Gastrocnemius medialis (tissue), 4 donors: ENCODE measurements around the gene PAM16. TPM values are rescaled to one million over a fixed set of nuclear protein-coding genes. Genes with fewer than 3 reads are reported as not detected.

ENCODE experiments used
- ATAC-seq, 2 donors: fragments of 150-250 bp; one replicate each; pipeline ENCODE4 v1.9.1; 2016
- DNase-seq, 2 donors: peaks; one replicate each; pipeline ENCODE4 v3.0.0-alpha.2; 2019
- H3K27ac ChIP-seq, 4 donors: fragments of 200-600 bp; sonication (generic); 1 replicate in 1 of 4; 2 replicates in 3 of 4; pipeline ENCODE4 v1.5.1; 2016 to 2018; ENCODE audit warnings: mild to moderate bottlenecking in 2 of 4, moderate library complexity in 1 of 4
- H3K27me3 ChIP-seq, 3 donors: fragments of 200-600 bp; sonication (generic) in 2 of 3; 1 replicate in 1 of 3; 2 replicates in 2 of 3; pipeline versions ENCODE4 v1.5.1 to v1.6.0; 2016 to 2019; ENCODE audit warnings: mild to moderate bottlenecking in 1 of 3, moderate library complexity in 1 of 3
- H3K36me3 ChIP-seq, 2 donors: fragments of 200-600 bp; sonication (generic) in 1 of 2; one replicate each; pipeline ENCODE4 v1.5.1; 2017 to 2018
- H3K4me1 ChIP-seq, 2 donors: fragments of 200-600 bp; sonication (generic) in 1 of 2; one replicate each; pipeline ENCODE4 v1.5.1; 2016 to 2017; ENCODE audit warnings: mild to moderate bottlenecking in 2 of 2
- H3K4me3 ChIP-seq, 4 donors: fragments of 200-600 bp; sonication (generic) in 3 of 4; 1 replicate in 1 of 4; 2 replicates in 3 of 4; pipeline ENCODE4 v1.5.1; 2016 to 2019; ENCODE audit warnings: mild to moderate bottlenecking in 2 of 4
- H3K9me3 ChIP-seq, 3 donors: fragments of 200-600 bp; sonication (generic) in 2 of 3; 1 replicate in 1 of 3; 2 replicates in 2 of 3; pipeline ENCODE4 v1.5.1; 2016 to 2019
- CTCF ChIP-seq, 5 experiments: fragments of 450-650 bp in 3 of 5; fragments of 200-600 bp in 2 of 5; sonication (generic) in 2 of 5; IDR thresholded peaks in 4 of 5; conservative IDR thresholded peaks in 1 of 5; 1 replicate in 4 of 5; 2 replicates in 1 of 5; pipeline ENCODE4 v1.5.1; 2016 to 2019; ENCODE audit warnings: antibody characterized with exemption in 5 of 5, mild to moderate bottlenecking in 3 of 5, moderate library complexity in 3 of 5
- POLR2A ChIP-seq, 2 donors: fragments of 450-650 bp; IDR thresholded peaks; one replicate each; pipeline ENCODE4 v1.6.1; 2017; ENCODE audit warnings: antibody characterized with exemption in 2 of 2, mild to moderate bottlenecking in 2 of 2, moderate library complexity in 2 of 2
- in situ Hi-C, 4 donors: fragments of 200-750 bp; cut with MboI; loops; one replicate each; pipeline versions ENCODE4 v1.15.0 to v1.8.0; 2017; ENCODE audit warnings: low sequenced_read_pairs in 4 of 4
- intact Hi-C: fragments of 100-400 bp; cut with DNase I; formaldehyde crosslinking; loops from one replicate; pipeline ENCODE4 v1.15.1; 2023; ENCODE audit warnings: low total_unique reads
- total RNA-seq, 4 donors: library from RNA; depleted of rRNA; stranded (reverse); fragments of >200 nt; gene quantifications; one replicate each; pipeline versions ENCODE4 v1.1.0 to v1.2.3, GENCODE V29; 2016

Gene PAM16
- total RNA-seq, 4 donors from 2014 or later = 112 to 174 (median 132) TPM

GRCh38 chr16:4380119-4381063 lies 29.3 kb upstream of the PAM16 start:
- no peaks in the 10 kb centered on the region for H3K36me3 ChIP-seq
- intact Hi-C loops (no loop called here), in situ Hi-C loops (no loop called here)
- ATAC-seq (no peak), DNase-seq (no peak)
- TF ChIP-seq POLR2A (IDR thresholded peaks at IDR 0.05) (no peak), CTCF (IDR thresholded peaks at IDR 0.05 in 4 of 5, conservative IDR thresholded peaks at IDR 0.05 in 1 of 5) (no peak)
- H3K4me1 ChIP-seq = peaks cover 21 to 45% of the 10 kb centered on the region in 2 donors
- no peaks in the 10 kb centered on the region for H3K9me3 ChIP-seq
- H3K4me3 ChIP-seq = no peak overlapping the region
- peak overlapping the region in 3 of 4 donors; percentile 37 to 60 (median 55) for H3K27ac ChIP-seq
- no peaks in the 10 kb centered on the region for H3K27me3 ChIP-seq

- H3K27ac ChIP-seq = peak overlapping the region; percentile 47 to 84 (median 78)
- no peaks in the 10 kb centered on the region for H3K36me3 ChIP-seq
- peaks cover 29 to 45% of the 10 kb centered on the region in 2 donors for H3K4me1 ChIP-seq
- in situ Hi-C loops (no loop called here), intact Hi-C loops (no loop called here)
- no peak overlapping the region for H3K4me3 ChIP-seq
- no peaks in the 10 kb centered on the region for H3K9me3 ChIP-seq
- no peak for TF ChIP-seq POLR2A (IDR thresholded peaks at IDR 0.05)
- TF ChIP-seq CTCF (IDR thresholded peaks at IDR 0.05 in 4 of 5, conservative IDR thresholded peaks at IDR 0.05 in 1 of 5) = no peak
- DNase-seq (no peak), ATAC-seq (no peak)
- H3K27me3 ChIP-seq = no peaks in the 10 kb centered on the region
Measured at GRCh38 chr16:4378999-4379690, 28.0 kb upstream of the PAM16 start.

GRCh38 chr16:4378161-4378666 lies 27.1 kb upstream of the PAM16 start:
- DNase-seq (peak in 1 of 2 donors; percentile 57), ATAC-seq (no peak)
- Histone ChIP-seq H3K27me3 (no peaks in the 10 kb centered on the region), H3K9me3 (no peaks in the 10 kb centered on the region), H3K4me1 (peaks cover 29 to 50% of the 10 kb centered on the region in 2 donors), H3K4me3 (no peak overlapping the region), H3K36me3 (no peaks in the 10 kb centered on the region), H3K27ac (peak overlapping the region; percentile 73 to 84 (median 82))
- intact Hi-C loops = no loop called here
- in situ Hi-C loops = no loop called here
- TF ChIP-seq CTCF (IDR thresholded peaks at IDR 0.05 in 4 of 5, conservative IDR thresholded peaks at IDR 0.05 in 1 of 5) = no peak
- TF ChIP-seq POLR2A (IDR thresholded peaks at IDR 0.05) = no peak

GRCh38 chr16:4377573-4378154 lies 26.5 kb upstream of the PAM16 start:
- DNase-seq = no peak
- TF ChIP-seq CTCF (IDR thresholded peaks at IDR 0.05 in 4 of 5, conservative IDR thresholded peaks at IDR 0.05 in 1 of 5) (no peak), POLR2A (IDR thresholded peaks at IDR 0.05) (no peak)
- intact Hi-C loops (no loop called here), in situ Hi-C loops (no loop called here)
- no peaks in the 10 kb centered on the region for H3K9me3 ChIP-seq
- H3K27me3 ChIP-seq = no peaks in the 10 kb centered on the region
- ATAC-seq = no peak
- peak overlapping the region; percentile 73 to 84 (median 82) for H3K27ac ChIP-seq
- H3K4me1 ChIP-seq = peaks cover 29 to 55% of the 10 kb centered on the region in 2 donors
- H3K36me3 ChIP-seq = no peaks in the 10 kb centered on the region
- H3K4me3 ChIP-seq = no peak overlapping the region
